ENCODE data around the gene AHRR. TPM values are rescaled to one million over a fixed set of nuclear protein-coding genes. Genes with fewer than 3 reads are reported as not detected.

AHRR gene
- total and polyA plus RNA-seq, 10 of the 15 experiments (the other 5 are each of a cell fraction or from before 2014, with no cell fraction given) = 0.90 to 35.2 (median 19.2) TPM

DNA sequence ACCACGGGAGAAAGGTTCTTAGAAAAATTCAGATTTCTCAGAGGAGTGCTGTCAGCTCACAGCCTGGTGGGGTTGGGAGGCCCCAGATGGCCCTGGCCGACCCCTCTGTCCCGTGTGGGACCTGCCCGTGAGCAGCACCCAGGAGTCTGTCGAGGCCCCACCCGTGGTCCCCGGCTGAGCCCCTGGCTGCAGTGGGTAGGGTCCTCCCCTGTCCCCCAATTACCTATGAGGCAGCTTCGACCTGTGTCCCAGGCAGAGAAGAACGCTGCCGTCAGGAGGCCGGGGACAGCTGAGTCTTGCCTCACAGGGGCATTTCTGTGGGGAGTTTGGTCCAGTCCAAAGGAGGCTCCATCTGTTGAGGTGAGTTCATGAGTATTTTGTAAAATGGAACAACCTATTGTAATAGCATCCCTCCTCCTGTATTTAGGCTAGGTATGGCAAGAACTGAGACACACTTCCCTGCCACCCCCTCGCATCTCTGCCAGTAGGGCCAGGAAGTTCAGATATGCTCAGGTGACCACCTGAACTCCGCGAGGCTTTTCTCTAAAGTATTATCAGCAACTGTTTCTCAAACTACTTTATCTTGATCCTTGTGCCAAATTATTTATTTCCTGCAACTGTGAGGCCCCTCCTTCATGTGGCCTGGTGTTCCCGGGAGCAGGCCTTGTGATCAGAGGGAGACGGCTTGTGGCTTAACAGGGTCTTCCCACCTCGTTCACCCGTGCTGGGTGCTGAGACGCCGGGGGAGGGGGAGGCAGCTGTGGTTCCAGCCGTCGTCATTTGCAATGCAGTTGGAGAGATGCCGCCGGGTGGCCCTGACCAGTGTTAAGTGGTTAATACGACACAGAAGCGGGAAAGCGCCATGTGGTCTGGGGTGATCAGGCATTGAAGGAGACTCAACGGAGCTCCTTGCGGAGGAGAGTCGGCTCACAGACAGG, 1.7 kb downstream of the AHRR start (continued):
- TF ChIP-seq BRCA1 (IDR thresholded peaks at IDR 0.05; ENCODE audit: low read depth, low read length) (no peak), BHLHE40 (IDR thresholded peaks at IDR 0.05; ENCODE audit: borderline replicate concordance in 1 of 2, low read depth in 2 of 2, low read length in 1 of 2) (peak in 1 of 2 experiments; percentile 58; a peak in 1 of 4 replicates), RELB (IDR thresholded peaks at IDR 0.05; ENCODE audit: low read depth) (0 out of 2 replicates have a peak, but pooled peaks have one; percentile 28), ZBTB33 (IDR thresholded peaks at IDR 0.05) (peak; percentile 97), LARP7 (IDR thresholded peaks at IDR 0.05) (0 out of 2 replicates have a peak, but pooled peaks have one; percentile 30), SIX5 (IDR thresholded peaks at IDR 0.05; ENCODE audit: low read depth, low read length, severe bottlenecking) (no peak), DPF2 (IDR thresholded peaks at IDR 0.05) (0 out of 2 replicates have a peak, but pooled peaks have one; percentile 11), ZNF687 (IDR thresholded peaks at IDR 0.05) (peak; percentile 72)
- TF ChIP-seq, protein P1, sequence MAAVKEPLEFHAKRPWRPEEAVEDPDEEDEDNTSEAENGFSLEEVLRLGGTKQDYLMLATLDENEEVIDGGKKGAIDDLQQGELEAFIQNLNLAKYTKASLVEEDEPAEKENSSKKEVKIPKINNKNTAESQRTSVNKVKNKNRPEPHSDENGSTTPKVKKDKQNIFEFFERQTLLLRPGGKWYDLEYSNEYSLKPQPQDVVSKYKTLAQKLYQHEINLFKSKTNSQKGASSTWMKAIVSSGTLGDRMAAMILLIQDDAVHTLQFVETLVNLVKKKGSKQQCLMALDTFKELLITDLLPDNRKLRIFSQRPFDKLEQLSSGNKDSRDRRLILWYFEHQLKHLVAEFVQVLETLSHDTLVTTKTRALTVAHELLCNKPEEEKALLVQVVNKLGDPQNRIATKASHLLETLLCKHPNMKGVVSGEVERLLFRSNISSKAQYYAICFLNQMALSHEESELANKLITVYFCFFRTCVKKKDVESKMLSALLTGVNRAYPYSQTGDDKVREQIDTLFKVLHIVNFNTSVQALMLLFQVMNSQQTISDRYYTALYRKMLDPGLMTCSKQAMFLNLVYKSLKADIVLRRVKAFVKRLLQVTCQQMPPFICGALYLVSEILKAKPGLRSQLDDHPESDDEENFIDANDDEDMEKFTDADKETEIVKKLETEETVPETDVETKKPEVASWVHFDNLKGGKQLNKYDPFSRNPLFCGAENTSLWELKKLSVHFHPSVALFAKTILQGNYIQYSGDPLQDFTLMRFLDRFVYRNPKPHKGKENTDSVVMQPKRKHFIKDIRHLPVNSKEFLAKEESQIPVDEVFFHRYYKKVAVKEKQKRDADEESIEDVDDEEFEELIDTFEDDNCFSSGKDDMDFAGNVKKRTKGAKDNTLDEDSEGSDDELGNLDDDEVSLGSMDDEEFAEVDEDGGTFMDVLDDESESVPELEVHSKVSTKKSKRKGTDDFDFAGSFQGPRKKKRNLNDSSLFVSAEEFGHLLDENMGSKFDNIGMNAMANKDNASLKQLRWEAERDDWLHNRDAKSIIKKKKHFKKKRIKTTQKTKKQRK (IDR thresholded peaks at IDR 0.05; ENCODE audit: low read depth, low read length) = no peak
- TF ChIP-seq, protein P2, sequence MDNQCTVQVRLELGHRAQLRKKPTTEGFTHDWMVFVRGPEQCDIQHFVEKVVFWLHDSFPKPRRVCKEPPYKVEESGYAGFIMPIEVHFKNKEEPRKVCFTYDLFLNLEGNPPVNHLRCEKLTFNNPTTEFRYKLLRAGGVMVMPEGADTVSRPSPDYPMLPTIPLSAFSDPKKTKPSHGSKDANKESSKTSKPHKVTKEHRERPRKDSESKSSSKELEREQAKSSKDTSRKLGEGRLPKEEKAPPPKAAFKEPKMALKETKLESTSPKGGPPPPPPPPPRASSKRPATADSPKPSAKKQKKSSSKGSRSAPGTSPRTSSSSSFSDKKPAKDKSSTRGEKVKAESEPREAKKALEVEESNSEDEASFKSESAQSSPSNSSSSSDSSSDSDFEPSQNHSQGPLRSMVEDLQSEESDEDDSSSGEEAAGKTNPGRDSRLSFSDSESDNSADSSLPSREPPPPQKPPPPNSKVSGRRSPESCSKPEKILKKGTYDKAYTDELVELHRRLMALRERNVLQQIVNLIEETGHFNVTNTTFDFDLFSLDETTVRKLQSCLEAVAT (IDR thresholded peaks at IDR 0.05) = peak; percentile 98; the same call in 1 of the 2 replicates

All from GM12878 (cell line).